ENCODE data around the gene PTPRK.

Gene PTPRK

DNA sequence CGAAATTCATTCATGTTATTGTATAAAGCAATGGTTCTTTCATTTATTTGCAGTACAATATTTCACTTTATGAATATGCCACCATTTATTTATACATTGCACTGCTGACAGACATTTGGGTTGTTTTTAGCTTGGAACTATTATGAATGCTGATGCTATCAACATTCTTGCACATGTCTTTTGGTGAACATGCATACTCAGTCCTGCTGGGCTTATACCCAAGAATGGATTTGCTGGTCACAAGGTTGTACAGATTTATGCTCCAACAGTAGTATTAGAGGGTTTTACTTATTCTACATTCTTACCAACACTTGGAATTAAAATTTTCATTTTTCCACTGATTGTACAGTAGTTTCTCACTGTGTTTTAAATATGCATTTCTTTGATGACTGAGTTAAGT, 126.2 kb downstream of the PTPRK start:
- no peaks in the 10 kb centered on the region for H3K9me3 ChIP-seq
- no peak overlapping the region for H3K27ac ChIP-seq
- no peak overlapping the region for H3K4me3 ChIP-seq (ENCODE audit: low read depth in 1 of 2, low read length in 1 of 2)
- H3K27me3 ChIP-seq, result no peaks in the 10 kb centered on the region
- H3K36me3 ChIP-seq, result no peaks in the 10 kb centered on the region
- TF ChIP-seq CTCF (IDR thresholded peaks at IDR 0.05), result no peak
- H3K4me1 ChIP-seq (ENCODE audit: control insufficient read depth in 1 of 2, insufficient read depth in 1 of 2, low read depth in 1 of 2, low read length in 1 of 2), result no peaks in the 10 kb centered on the region

DNA sequence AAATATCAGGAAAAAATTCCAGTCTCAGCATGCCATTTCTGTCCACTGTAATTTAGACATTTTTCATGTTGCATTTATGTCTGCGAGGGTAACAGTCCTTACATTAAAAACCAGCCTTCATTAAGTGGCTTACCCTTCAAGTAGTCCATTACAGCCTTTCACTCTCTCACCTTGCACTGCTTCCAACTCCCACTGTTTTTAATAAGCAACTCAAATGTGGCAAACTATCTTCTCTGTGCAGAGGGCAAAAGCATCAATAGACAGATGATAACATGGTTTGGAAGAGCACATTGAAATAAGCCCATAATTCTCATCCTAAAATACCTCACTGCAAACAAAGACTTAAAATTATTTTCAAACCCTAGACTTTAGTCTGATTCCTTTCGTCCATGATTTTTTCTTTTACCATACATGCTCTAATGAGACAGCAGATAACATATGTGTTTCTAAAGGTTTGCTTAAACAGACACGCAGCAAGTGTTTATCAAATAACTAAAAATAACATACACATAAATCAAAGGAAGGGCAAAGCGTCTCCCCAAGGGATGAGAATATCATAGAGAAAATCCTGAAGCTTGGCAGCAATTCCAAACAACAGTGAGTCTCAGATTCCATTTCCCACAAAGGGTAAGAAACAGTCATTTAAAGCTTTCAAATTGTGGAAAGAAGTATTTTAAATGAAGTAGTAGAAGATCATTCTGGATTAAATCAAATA, 130.4 kb downstream of the PTPRK start:
- H3K27me3 ChIP-seq, result no peaks in the 10 kb centered on the region
- H3K4me3 ChIP-seq (ENCODE audit: low read depth in 1 of 2, low read length in 1 of 2), result no peak overlapping the region
- H3K4me1 ChIP-seq (ENCODE audit: control insufficient read depth in 1 of 2, insufficient read depth in 1 of 2, low read depth in 1 of 2, low read length in 1 of 2), result no peaks in the 10 kb centered on the region
- TF ChIP-seq CTCF (IDR thresholded peaks at IDR 0.05), result no peak
- no peak overlapping the region for H3K27ac ChIP-seq
- H3K36me3 ChIP-seq, result no peaks in the 10 kb centered on the region
- H3K9me3 ChIP-seq, result no peaks in the 10 kb centered on the region

- Histone ChIP-seq H3K36me3 (no peaks in the 10 kb centered on the region), H3K4me3 (ENCODE audit: low read depth in 1 of 2, low read length in 1 of 2) (no peak overlapping the region), H3K9me3 (no peaks in the 10 kb centered on the region), H3K27me3 (no peaks in the 10 kb centered on the region), H3K27ac (no peak overlapping the region), H3K4me1 (ENCODE audit: control insufficient read depth in 1 of 2, insufficient read depth in 1 of 2, low read depth in 1 of 2, low read length in 1 of 2) (no peaks in the 10 kb centered on the region)
- no peak for TF ChIP-seq CTCF (IDR thresholded peaks at IDR 0.05)
These were observed 132.0 kb downstream of the PTPRK start for GRCh38 chr6:128388380-128388779.

- Histone ChIP-seq H3K4me1 (ENCODE audit: control insufficient read depth in 1 of 2, insufficient read depth in 1 of 2, low read depth in 1 of 2, low read length in 1 of 2) (no peaks in the 10 kb centered on the region), H3K36me3 (no peaks in the 10 kb centered on the region), H3K4me3 (ENCODE audit: low read depth in 1 of 2, low read length in 1 of 2) (no peak overlapping the region), H3K27me3 (no peaks in the 10 kb centered on the region), H3K27ac (no peak overlapping the region), H3K9me3 (no peaks in the 10 kb centered on the region)
- TF ChIP-seq CTCF (IDR thresholded peaks at IDR 0.05), result no peak
These were observed 139.5 kb downstream of the PTPRK start for GRCh38 chr6:128380891-128381290.

DNA sequence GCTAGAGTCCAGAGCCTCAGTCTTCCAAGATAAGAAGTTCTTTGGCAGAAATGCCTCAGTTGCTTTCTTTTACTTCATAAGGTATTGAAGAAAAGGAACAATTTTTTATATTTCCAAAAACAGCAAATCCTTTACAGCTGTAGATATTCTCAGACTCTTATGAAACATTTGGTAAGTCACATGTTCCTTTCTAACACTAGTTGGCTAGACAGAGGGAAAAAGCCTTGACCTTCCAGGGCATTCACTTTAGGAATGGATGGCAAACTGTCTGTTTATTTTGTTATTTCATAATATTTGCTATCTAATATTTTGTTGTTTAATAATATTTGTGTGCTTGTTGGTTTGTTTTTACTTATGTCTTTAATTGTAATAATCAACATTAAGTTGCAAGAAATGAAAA, 140.8 kb downstream of the PTPRK start:
- no peak for TF ChIP-seq CTCF (IDR thresholded peaks at IDR 0.05)
- H3K27me3 ChIP-seq, result no peaks in the 10 kb centered on the region

More for the DNA sequence above, 140.8 kb downstream of the PTPRK start:
- H3K27ac ChIP-seq, result no peak overlapping the region
- no peaks in the 10 kb centered on the region for H3K4me1 ChIP-seq (ENCODE audit: control insufficient read depth in 1 of 2, insufficient read depth in 1 of 2, low read depth in 1 of 2, low read length in 1 of 2)
- H3K9me3 ChIP-seq, result no peaks in the 10 kb centered on the region
- H3K4me3 ChIP-seq (ENCODE audit: low read depth in 1 of 2, low read length in 1 of 2), result no peak overlapping the region
- H3K36me3 ChIP-seq, result no peaks in the 10 kb centered on the region

All from neutrophil (primary cell).